ENCODE data around the gene PHACTR3. TPM values are rescaled to one million over a fixed set of nuclear protein-coding genes. Genes with fewer than 3 reads are reported as not detected.

The PHACTR3 gene
- total RNA-seq, 1 experiment from 2014 or later: 30.6 TPM

DNA sequence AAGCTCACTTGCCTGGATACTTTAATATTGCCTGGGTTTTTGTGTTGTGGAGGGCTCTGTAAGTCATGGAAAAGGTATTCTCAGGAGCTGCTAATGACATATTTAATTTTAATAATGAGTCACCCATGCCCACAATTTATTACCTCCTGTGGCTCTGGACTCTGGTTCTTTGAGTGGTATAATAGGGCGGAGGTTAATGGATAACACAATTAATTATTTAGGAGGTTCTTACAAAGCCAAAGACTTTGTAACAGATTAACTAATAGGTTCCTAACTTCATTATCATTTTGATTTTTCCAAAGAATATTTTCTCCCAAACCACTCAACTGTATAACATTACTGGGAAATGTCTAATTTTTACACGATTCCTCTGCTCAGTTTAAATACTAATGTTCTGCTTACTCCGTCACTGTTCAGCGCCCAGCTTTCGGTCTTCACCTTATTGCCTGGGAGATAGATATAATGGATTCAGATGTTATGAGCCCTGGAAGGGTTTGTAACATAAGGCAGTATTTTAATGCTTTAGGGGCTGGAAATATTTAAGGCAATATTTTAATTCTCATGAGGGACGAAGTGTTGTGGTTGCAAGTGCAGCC lies 29.4 kb downstream of the PHACTR3 start:
- Histone ChIP-seq H3K4me3 (ENCODE audit: low read length) (no peak overlapping the region), H3K9me2 (replicated peaks; ENCODE audit: low read length) (no peaks in the 10 kb centered on the region), H4K20me1 (ENCODE audit: low read length) (no peaks in the 10 kb centered on the region), H3K4me1 (ENCODE audit: insufficient read depth, low read length) (no peaks in the 10 kb centered on the region), H3K27ac (ENCODE audit: low read length) (no peak overlapping the region), H3K27me3 (ENCODE audit: low read length) (peaks cover 75% of the 10 kb centered on the region), H3K4me2 (ENCODE audit: low read length) (no peak overlapping the region), H3F3A (ENCODE audit: low read length, unreplicated experiment) (no peaks in the 10 kb centered on the region), H3K9ac (ENCODE audit: low read length) (no peak overlapping the region), H3K9me3 (ENCODE audit: low read length) (no peaks in the 10 kb centered on the region), H2AFZ (ENCODE audit: low read length) (no peak overlapping the region), H3K79me2 (ENCODE audit: low read length) (no peaks in the 10 kb centered on the region), H3K36me3 (ENCODE audit: low read depth, low read length) (no peaks in the 10 kb centered on the region)
- CTCF ChIA-PET: no interaction called here
- TF ChIP-seq EZH2 (IDR thresholded peaks at IDR 0.05; ENCODE audit: low read length, unreplicated experiment) (no peak), EZH2phosphoT487 (IDR thresholded peaks at IDR 0.05; ENCODE audit: borderline replicate concordance, low read length) (no peak)
- TF ChIP-seq, protein P1, sequence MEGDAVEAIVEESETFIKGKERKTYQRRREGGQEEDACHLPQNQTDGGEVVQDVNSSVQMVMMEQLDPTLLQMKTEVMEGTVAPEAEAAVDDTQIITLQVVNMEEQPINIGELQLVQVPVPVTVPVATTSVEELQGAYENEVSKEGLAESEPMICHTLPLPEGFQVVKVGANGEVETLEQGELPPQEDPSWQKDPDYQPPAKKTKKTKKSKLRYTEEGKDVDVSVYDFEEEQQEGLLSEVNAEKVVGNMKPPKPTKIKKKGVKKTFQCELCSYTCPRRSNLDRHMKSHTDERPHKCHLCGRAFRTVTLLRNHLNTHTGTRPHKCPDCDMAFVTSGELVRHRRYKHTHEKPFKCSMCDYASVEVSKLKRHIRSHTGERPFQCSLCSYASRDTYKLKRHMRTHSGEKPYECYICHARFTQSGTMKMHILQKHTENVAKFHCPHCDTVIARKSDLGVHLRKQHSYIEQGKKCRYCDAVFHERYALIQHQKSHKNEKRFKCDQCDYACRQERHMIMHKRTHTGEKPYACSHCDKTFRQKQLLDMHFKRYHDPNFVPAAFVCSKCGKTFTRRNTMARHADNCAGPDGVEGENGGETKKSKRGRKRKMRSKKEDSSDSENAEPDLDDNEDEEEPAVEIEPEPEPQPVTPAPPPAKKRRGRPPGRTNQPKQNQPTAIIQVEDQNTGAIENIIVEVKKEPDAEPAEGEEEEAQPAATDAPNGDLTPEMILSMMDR (conservative IDR thresholded peaks at IDR 0.05; ENCODE audit: low read depth, low read length): no peak
- intact Hi-C loops (cut with micrococcal nuclease): no loop called here
- DNase-seq: no peak
- BruUV-seq (replicated peaks): no TSS peak
- no peak for ATAC-seq
- POLR2A ChIA-PET (ENCODE audit: unreplicated experiment): no interaction called here

GRCh38 chr20:59634435-59635005 lies 30.2 kb downstream of the PHACTR3 start:
- ChIA-PET CTCF (no interaction called here), POLR2A (ENCODE audit: unreplicated experiment) (no interaction called here)
- H3K9me3 ChIP-seq (ENCODE audit: low read length): no peaks in the 10 kb centered on the region
- no peaks in the 10 kb centered on the region for H3K79me2 ChIP-seq (ENCODE audit: low read length)
- H4K20me1 ChIP-seq (ENCODE audit: low read length): no peaks in the 10 kb centered on the region
- DNase-seq (no peak), ATAC-seq (no peak)
- H3K9ac ChIP-seq (ENCODE audit: low read length): no peak overlapping the region
- H3K27me3 ChIP-seq (ENCODE audit: low read length): peaks cover 67% of the 10 kb centered on the region
- no peaks in the 10 kb centered on the region for H3K36me3 ChIP-seq (ENCODE audit: low read depth, low read length)
- H3K4me1 ChIP-seq (ENCODE audit: insufficient read depth, low read length): no peaks in the 10 kb centered on the region
- BruUV-seq (replicated peaks): no TSS peak
- no peak overlapping the region for H3K4me2 ChIP-seq (ENCODE audit: low read length)
- H2AFZ ChIP-seq (ENCODE audit: low read length): no peak overlapping the region
- H3F3A ChIP-seq (ENCODE audit: low read length, unreplicated experiment): no peaks in the 10 kb centered on the region
- TF ChIP-seq, protein P1 (conservative IDR thresholded peaks at IDR 0.05; ENCODE audit: low read depth, low read length): no peak
- TF ChIP-seq EZH2 (IDR thresholded peaks at IDR 0.05; ENCODE audit: low read length, unreplicated experiment): no peak
- TF ChIP-seq EZH2phosphoT487 (IDR thresholded peaks at IDR 0.05; ENCODE audit: borderline replicate concordance, low read length): no peak
- H3K4me3 ChIP-seq (ENCODE audit: low read length): no peak overlapping the region
- H3K9me2 ChIP-seq (replicated peaks; ENCODE audit: low read length): no peaks in the 10 kb centered on the region
- intact Hi-C loops (cut with micrococcal nuclease): no loop called here
- H3K27ac ChIP-seq (ENCODE audit: low read length): no peak overlapping the region

DNA sequence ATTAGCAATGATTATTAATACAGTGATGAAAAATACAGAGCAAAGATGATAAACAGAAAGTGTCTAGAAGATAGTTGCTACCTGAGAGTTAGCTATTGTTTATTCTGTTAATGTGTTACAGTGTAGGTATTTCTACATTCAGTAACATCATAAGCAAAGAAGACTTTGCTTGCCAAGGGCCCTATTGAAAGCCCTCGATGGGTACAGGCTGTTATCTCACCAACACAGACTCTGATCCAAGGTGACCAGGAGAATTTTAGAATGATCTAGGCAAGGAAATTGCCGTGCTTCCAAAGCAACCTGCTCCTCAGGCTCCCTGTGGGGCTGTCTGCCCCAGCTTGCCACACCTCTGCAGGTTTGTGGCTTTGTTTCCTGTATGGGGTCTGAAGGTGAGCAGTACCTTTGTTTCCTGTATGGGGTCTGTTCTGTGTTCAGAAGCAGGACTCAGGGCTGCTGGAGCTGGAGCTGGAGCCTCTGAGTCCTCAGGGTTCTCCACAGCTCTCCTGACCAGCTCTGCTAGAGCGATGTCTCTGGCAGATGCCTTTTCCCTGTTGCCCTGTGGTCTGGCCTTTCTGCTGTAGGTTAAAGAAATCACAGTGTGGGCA lies 32.5 kb downstream of the PHACTR3 start:
- H3K36me3 ChIP-seq (ENCODE audit: low read depth, low read length): no peaks in the 10 kb centered on the region
- ATAC-seq (no peak), DNase-seq (no peak)
- no peak overlapping the region for H3K4me2 ChIP-seq (ENCODE audit: low read length)
- H3F3A ChIP-seq (ENCODE audit: low read length, unreplicated experiment): no peaks in the 10 kb centered on the region
- ChIA-PET CTCF (no interaction called here), POLR2A (ENCODE audit: unreplicated experiment) (no interaction called here)
- no peak overlapping the region for H2AFZ ChIP-seq (ENCODE audit: low read length)
- no TSS peak for BruUV-seq (replicated peaks)
- peaks cover 60% of the 10 kb centered on the region for H3K27me3 ChIP-seq (ENCODE audit: low read length)
- H3K4me1 ChIP-seq (ENCODE audit: insufficient read depth, low read length): no peaks in the 10 kb centered on the region
- H3K9me2 ChIP-seq (replicated peaks; ENCODE audit: low read length): no peaks in the 10 kb centered on the region
- no peak for TF ChIP-seq EZH2phosphoT487 (IDR thresholded peaks at IDR 0.05; ENCODE audit: borderline replicate concordance, low read length)
- TF ChIP-seq, protein P1 (conservative IDR thresholded peaks at IDR 0.05; ENCODE audit: low read depth, low read length): no peak
- TF ChIP-seq EZH2 (IDR thresholded peaks at IDR 0.05; ENCODE audit: low read length, unreplicated experiment): no peak
- no peaks in the 10 kb centered on the region for H3K9me3 ChIP-seq (ENCODE audit: low read length)
- intact Hi-C loops (cut with micrococcal nuclease): no loop called here
- H3K9ac ChIP-seq (ENCODE audit: low read length): no peak overlapping the region
- no peaks in the 10 kb centered on the region for H4K20me1 ChIP-seq (ENCODE audit: low read length)
- H3K27ac ChIP-seq (ENCODE audit: low read length): no peak overlapping the region
- H3K4me3 ChIP-seq (ENCODE audit: low read length): no peak overlapping the region
- no peaks in the 10 kb centered on the region for H3K79me2 ChIP-seq (ENCODE audit: low read length)
